ENCODE data around the gene SLC17A9.
"Not testable (repeated sequence)": the region's sequence is repeated elsewhere in the genome, so short reads cannot be mapped to it uniquely, and the experiment has no call there.

The SLC17A9 gene

DNA sequence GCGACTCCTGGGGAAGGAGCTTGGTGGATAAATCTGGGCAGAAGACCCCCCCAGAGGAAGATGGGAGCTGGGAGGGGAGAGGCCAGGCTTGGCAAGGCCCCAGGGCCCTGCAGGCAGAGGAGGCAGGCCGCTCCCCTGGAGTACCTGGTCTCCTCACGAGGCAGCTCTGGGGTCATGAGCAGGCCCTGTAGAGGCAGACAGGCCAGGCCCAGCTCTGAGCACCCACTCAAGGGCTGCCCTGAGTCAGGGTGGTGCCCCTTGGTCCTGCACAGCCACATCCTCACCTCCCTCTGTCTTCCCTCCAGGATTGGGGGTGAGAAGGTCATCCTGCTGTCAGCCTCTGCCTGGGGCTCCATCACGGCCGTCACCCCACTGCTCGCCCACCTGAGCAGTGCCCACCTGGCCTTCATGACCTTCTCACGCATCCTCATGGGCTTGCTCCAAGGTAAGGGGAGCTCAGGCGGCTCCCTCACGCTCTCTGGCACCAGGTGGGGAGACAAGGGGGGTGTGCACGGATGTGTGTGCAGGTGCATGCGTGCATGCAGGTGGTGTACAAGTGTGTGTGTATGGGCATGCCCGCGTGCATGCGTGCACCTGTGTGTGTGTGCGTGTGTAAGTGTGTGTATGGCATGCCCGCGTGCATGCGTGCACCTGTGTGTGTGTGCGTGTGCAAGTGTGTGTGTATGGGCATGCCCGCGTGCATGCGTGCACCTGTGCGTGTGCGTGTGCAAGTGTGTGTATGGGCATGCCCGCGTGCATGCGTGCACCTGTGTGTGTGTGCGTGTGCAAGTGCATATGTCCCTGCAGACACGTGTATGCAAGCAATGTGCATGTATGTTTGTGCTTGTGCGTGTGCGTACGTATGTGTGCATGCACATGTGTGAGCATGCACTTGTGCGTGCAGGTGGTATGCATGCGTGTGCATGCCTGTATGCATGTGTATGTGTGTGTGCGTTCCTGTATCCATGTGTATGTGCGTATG lies 4.9 kb downstream of the SLC17A9 start:
- DNase-seq: no peak

GRCh38 chr20:62958388-62959100 lies 6.0 kb downstream of the SLC17A9 start:
- DNase-seq: no peak

- no peak for DNase-seq
Measured at GRCh38 chr20:62959101-62959971, 6.8 kb downstream of the SLC17A9 start.

DNA sequence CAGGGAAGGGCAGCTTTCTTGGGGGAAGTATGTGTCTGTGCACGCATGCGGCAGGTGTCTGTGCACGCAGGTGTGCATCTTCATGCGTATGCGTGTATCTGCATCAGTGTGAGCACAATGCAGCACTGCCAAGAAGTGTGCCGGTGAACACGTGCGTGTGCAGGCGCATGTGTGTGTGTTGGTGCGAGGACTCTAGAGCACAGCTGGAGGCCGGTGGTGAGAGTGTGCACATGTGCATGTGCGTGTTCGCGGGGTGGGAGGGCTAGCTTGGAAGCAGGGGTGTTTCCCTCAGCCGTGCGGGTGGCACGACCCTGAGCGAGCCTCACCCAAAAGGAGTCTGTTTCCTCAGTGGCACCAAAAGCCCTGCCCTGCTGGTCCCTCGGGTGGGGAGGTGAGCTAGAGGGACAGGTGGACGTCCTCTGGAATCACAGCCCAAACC lies 7.5 kb downstream of the SLC17A9 start:
- DNase-seq: no peak

DNA sequence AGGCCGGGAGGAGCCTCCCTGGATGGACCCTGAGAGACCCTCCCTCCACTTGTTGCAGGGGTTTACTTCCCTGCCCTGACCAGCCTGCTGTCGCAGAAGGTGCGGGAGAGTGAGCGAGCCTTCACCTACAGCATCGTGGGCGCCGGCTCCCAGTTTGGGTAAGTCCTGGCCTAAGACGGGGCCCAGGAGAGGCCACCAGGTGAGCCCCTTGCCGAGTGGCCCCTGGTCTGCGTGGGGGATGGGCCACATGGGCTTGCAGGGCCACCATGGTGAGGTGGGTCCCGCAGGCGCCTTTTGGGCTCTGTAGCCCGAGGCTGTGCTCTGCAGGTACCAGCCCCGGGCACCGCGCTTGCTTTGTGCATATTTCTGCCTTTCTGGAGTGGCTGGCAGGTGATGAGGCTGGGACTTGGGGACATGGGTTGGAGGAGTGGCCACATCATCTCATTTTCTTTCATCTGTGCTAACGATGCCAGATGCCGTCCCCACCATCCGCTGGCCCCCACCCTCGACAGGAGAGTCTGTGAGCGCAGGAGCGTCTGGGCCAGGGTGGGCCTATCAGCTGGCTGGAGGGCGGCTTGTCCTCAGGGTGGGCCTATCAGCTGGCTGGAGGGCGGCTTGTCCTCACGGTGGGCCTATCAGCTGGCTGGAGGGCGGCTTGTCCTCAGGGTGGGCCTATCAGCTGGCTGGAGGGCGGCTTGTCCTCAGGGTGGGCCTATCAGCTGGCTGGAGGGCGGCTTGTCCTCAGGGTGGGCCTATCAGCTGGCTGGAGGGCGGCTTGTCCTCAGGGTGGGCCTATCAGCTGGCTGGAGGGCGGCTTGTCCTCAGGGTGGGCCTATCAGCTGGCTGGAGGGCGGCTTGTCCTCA lies 8.2 kb downstream of the SLC17A9 start:
- DNase-seq: not testable (repeated sequence)

DNA sequence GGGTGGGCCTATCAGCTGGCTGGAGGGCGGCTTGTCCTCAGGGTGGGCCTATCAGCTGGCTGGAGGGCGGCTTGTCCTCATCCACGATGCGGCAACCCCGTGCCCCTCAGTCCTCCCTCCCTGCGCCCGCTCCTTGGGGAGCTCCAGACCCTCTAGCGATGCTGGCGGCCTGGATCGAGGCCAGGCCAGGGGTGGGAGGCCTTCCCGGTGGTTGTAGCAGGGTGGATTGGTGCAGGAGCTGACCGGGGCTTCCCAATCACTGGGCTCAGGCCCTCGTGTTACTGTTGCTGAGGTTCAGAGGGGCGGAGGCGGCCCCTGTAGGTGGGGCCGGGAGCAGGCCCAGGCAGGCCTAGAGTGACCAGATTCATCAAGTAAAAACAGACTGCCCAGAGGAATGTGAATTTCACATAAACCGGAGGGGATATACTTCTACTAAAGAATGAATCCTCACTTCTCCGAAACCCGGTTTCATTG lies 8.8 kb downstream of the SLC17A9 start:
- DNase-seq: no peak

GRCh38 chr20:62961799-62962198 lies 9.3 kb downstream of the SLC17A9 start:
- no peak for DNase-seq

GRCh38 chr20:62962221-62962879 lies 9.8 kb downstream of the SLC17A9 start:
- DNase-seq: no peak

- no peak for DNase-seq
Measured at GRCh38 chr20:62962891-62963613, 10.5 kb downstream of the SLC17A9 start.

DNA sequence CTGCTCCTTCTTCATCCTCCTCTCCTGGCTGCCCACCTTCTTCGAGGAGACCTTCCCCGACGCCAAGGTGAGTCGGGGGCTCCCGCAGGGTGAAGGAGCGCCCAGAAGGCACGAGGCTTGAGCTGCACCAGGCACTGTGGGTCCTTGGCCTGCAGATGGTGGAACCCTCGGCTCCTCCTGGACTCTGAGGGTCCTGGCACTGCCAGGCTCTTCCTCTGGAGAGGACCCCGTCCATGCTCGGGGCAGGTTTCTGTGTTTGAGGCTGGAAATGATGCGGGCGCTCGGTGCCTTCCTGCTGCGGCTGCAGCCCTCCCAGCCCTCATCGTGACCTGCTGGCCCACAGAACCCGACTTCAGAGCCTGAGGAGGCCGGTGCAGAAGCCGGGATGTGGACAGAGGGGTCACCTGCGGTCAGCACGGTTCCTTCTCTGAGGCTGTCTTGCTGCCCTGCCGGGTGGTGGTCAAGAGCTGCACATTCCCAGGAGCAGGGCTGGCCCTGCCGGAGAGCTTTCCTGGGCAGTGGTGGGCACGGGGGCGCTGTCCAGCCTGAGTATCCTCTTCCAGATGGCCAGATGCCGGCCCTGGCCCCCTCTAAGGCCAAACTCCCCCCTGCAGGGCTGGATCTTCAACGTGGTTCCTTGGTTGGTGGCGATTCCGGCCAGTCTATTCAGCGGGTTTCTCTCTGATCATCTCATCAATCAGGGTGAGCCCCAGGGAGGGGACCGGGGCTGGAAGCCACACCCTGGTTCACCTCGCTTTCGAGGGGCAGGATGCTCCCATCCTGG lies 11.3 kb downstream of the SLC17A9 start:
- no peak for DNase-seq

DNA sequence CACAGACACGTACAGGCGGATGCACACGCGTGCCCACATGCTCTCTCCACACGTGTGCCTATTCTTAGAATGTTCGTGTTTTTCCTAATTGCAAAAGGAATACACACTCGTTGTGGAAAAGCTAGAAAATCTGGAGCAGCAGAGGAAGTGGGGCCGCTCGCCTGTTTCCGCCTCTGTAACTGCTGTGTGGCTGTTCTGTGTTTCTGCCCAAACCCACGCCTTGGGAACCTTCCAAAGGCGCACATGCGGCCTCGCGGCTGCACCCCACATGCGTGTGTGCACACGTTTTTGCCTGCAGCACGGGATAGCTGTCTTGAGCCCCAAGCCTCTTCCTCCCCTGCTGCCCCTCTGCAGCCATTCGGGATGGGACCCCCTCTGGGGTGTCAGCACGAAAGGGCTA lies 12.2 kb downstream of the SLC17A9 start:
- no peak for DNase-seq

- DNase-seq: no peak
Measured at GRCh38 chr20:62965363-62965771, 12.9 kb downstream of the SLC17A9 start.

DNA sequence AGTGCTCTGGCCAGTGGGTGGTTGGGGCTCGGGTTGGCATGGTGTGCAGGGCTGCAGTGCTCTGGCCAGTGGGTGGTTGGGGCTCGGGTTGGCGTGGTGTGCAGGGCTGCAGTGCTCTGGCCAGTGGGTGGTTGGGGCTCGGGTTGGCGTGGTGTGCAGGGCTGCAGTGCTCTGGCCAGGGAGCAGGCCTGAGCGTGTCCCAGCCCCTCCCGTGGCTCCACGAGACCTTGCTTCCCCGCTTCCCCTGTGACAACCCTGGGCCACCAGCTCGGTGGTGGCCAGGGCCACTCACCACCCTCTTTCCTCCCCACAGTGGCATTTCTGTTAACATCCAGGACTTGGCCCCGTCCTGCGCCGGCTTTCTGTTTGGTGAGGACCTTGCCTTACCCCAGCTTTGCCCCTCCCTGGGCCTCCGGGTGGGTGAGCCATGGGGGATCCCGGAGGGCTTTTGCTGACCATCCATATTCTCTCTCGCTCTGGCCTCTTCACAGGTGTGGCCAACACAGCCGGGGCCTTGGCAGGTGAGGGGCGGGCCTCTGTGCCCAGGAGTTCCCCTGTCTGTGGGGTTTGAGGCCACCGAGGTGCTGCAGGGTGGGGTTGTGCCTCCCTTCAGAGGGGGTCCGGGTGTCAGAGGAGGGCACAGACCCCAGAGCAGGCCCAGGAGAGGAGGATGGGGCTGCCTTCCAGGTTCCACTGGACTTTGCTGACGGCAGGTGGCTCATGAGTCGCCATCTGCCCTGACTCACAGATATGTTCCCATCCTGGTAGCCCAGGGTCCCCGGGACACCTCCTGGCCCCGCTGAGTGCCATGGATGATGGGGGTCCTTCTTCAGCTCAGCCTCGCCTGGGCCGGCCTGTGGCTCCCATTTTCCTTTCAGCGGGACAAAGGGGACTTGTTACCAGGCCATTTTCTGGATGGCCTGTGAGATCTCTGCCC lies 14.0 kb downstream of the SLC17A9 start:
- no peak for DNase-seq

- no peak for DNase-seq
Measured at GRCh38 chr20:62967149-62967501, 14.6 kb downstream of the SLC17A9 start.

- no peak for DNase-seq
Measured at GRCh38 chr20:62967628-62968351, 15.3 kb downstream of the SLC17A9 start.

DNA sequence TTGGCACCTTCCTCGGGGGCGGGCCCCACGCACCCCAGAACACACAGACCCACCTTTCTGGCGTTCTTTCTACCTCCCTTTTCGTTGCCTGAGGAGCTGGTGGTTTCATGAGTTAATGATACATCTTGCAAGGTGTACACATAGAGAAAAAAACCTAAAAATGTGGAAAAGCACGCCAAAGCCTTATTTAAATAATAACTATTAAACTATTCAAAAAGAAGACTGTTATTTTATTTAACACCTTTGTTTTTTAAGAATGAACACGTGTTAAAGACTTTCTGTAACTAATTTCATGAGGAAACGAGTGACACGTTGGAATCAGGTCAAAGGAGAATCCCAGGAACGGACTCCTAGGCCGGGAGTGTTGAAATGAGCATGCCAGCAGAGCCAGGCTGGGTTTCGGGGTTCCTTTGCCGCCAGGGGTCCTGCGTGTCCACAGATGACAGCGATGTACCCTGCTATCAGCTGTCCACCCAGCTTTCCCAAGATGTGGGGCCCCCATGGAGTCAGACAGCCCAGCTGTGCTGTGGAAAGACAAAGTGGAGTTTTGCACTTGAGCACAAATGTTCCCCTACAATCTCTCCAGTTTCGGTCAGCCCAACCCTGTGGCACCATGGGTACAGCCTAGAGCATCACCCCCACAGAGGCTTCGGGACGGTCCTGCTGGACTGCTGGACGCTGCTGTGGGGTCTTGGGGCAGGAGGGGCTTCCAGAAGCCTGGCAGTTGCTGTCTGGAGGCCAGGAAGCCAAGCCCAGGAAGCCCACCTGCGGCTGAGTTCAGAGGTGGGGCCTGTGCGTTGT lies 16.1 kb downstream of the SLC17A9 start:
- no peak for DNase-seq

DNA sequence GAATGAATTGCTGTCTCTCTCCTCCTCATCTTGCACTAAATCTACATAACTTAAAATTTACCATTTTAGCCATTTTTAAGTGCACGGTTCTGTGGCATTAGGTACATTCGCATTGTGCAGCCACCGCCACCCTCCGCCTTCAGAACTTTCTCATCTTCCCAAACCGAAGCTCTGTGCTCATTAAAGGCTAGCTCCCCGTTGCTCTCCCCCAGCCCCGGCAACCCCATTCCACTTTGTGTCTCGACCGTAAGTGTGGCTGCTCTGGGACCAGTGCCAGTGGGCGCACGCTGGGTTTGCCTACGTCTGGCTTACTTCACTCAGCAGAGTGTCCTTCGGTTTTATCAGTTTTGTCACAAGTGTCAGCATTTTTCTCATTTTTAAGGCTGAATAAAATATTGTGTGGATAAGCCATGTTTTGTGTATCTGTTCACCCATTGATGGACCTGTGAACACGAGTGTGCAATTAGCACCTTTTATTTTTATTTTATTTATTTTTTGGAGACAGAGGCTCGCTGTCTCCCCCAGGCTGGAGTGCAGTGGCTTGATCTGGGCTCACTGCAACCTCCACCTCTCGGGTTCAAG lies 16.8 kb downstream of the SLC17A9 start:
- no peak for DNase-seq
